Posterior vena cava (tissue), 2 donors: ENCODE results near the gene PER3. TPM values are rescaled to one million over a fixed set of nuclear protein-coding genes. Genes with fewer than 3 reads are reported as not detected.
"Not testable (repeated sequence)": the region's sequence is repeated elsewhere in the genome, so short reads cannot be mapped to it uniquely, and the experiment has no call there.

Experiments used
- DNase-seq: peaks from one replicate; pipeline ENCODE4 v3.0.0-alpha.2; 2020; ENCODE audit warnings: low spot score
- intact Hi-C, 2 donors: fragments of 100-400 bp; cut with DNase I; formaldehyde crosslinking; loops; one replicate each; pipeline versions ENCODE4 v1.14.1 to v1.14.2; 2022 to 2023
- total RNA-seq, 2 donors: library from RNA; stranded (reverse); fragmentation: NEBNext Ultra II Directional; extraction: Animal tissue kit (Norgen Biotek cat#: 25700); gene quantifications; one replicate each; pipeline ENCODE4 v1.2.1, GENCODE V29; 2021
- donor health status: DM: yes; HTN: yes; CAD: no.
- donor health status: DM: yes; HTN: yes; CAD: no.

PER3 gene
- total RNA-seq, 2 donors from 2014 or later, result 11.3 to 19.0 TPM

GRCh38 chr1:7771823-7772299, 12.2 kb upstream of the PER3 start:
- intact Hi-C loops, result no loop called here
- no peak for DNase-seq

- DNase-seq, result no peak
- intact Hi-C loops, result no loop called here
Measured at GRCh38 chr1:7777591-7777990, 6.5 kb upstream of the PER3 start.

- no peak for DNase-seq
- intact Hi-C loops, result no loop called here
Measured at GRCh38 chr1:7778133-7778628, 5.9 kb upstream of the PER3 start.

- no peak for DNase-seq
- intact Hi-C loops, result loop anchor here in 1 of 2 donors (5.0 kb wide), 1 partner anchor 1789 kb away; the partner anchor contains the start of gene NPHP4
Measured at GRCh38 chr1:7780976-7781375, 3.1 kb upstream of the PER3 start.

- no peak for DNase-seq
- intact Hi-C loops, result loop anchor here in 1 of 2 donors (5.0 kb wide), 1 partner anchor 1789 kb away; the partner anchor contains the start of gene NPHP4
Measured at GRCh38 chr1:7781501-7781900, 2.6 kb upstream of the PER3 start.

- no peak for DNase-seq
- intact Hi-C loops, result loop anchor here in 1 of 2 donors (5.0 kb wide), 1 partner anchor 1790 kb away; the partner anchor contains the start of gene NPHP4
Measured at GRCh38 chr1:7781923-7782495, 2.1 kb upstream of the PER3 start.

- DNase-seq, result peak; percentile 90
- intact Hi-C loops, result loop anchor here in 1 of 2 donors (5.0 kb wide), 1 partner anchor 1791 kb away; the partner anchor contains the start of gene NPHP4
Measured at GRCh38 chr1:7783178-7783711, 846 bp upstream of the PER3 start.

DNA sequence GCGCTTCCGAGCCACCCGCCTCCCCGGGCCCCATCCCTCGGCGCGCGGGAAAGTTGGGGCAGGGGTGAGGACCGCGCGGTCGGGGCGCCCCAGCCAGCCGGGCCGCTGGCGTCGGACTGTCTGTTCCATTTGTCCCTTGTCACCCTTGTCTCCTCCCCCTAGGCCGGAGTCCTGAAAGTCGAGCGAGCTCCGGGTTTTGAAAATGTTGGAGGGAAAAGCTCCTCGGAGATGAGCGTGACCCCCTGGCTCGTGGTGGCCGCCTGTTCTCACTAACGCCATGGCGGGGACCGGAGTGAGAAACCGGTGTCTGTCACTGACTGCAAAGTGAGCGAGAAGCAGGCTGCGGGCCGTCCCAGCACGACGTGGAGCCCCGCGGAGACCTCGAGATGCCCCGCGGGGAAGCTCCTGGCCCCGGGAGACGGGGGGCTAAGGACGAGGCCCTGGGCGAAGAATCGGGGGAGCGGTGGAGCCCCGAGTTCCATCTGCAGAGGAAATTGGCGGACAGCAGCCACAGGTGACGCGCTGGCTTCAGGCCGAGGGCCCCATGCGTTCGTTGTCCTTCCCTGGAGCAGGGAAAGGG, 491 bp downstream of the PER3 start:
- intact Hi-C loops, result loop anchor here in 1 of 2 donors (5.0 kb wide), 1 partner anchor 1792 kb away; the partner anchor contains the start of gene NPHP4
- peak; percentile 83 for DNase-seq

- no peak for DNase-seq
- intact Hi-C loops, result no loop called here
Measured at GRCh38 chr1:7785108-7785507, 1.0 kb downstream of the PER3 start.

- no peak for DNase-seq
- intact Hi-C loops, result no loop called here
Measured at GRCh38 chr1:7786795-7787194, 2.7 kb downstream of the PER3 start.

DNA sequence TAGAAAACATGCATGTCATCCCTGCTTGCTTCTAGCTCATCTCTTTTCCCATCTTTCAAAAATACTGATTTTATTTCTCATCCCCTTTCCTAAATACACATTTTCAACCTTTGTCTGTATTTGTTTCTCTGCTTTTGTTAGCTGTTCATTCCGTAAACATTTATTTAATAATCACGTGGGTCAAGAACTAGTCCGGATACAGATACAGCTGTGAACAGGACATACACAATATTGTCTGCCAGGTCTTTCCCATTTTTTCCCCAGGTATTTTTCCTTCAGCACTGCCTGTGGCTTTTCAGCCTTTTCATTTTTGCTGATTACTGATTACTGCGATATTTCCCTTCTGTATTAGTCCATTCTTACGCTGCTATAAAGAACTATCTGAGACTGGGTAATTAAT, 5.7 kb downstream of the PER3 start:
- DNase-seq, result no peak
- intact Hi-C loops, result no loop called here

DNA sequence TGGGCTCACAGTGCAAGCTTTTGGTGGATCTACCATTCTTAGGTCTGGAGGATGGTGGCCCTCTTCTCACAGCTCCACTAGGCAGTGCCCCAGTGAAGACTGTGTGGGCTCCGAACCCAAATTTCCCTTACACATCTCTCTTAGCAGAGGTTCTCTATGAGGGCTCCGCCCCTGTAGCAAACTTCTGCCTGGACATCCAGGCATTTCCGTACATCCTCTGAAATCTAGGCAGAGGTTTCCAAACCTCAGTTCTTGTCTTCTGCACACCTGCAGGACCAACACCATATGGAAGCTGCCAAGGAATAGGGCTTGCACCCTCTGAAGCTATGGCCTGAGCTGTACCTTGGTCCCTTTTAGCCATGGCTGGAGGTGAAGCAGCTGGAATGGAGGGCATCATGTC, 6.9 kb downstream of the PER3 start:
- intact Hi-C loops, DNase-seq: not testable (repeated sequence)

DNA sequence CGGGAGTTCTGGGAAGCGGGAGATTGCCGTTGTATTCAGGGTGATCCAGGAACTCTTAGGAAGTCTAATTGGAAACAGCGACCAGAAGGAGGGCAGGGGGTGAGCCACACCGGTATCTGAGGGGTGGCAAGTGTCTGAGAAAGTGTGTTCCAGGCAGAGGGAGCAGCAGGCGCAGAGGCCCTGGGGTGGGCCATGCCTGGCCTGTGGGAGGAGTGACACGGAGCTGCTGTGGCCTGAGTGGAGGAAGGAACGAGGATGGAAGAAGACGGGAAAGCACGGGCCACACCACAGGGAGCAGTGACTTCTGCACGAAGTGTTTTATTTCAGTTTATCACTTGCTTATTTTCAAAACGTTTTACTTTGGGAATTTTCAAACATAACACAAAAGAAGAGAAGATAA, 11.3 kb downstream of the PER3 start:
- intact Hi-C loops, result no loop called here
- no peak for DNase-seq

DNA sequence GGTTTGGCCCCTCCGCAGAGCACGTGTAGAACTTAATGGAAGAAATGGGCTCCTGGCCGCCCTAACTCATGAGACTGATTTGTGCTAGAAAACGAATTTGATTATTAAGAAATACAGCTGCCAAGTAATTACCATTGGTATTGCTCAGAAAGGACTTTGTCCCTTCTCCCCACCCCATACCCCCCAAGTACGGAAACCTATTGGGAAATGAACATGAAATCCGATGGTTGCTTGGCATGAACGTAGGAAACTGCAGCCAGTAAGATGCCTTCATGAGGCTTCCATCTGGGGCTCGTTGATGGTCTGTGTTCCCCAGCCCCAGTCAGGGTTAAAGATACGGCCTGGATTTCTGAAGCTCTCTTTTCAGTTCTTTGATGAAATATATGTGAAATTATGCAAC, 21.4 kb downstream of the PER3 start:
- no peak for DNase-seq
- intact Hi-C loops, result loop anchor here in 1 of 2 donors (10.0 kb wide), 1 partner anchor 99 kb away; no protein-coding TSS in a partner anchor

- intact Hi-C loops, result loop anchor here in 1 of 2 donors (10.0 kb wide), 1 partner anchor 96 kb away; no protein-coding TSS in a partner anchor
- DNase-seq, result no peak
Measured at GRCh38 chr1:7808253-7808844, 24.3 kb downstream of the PER3 start.

DNA sequence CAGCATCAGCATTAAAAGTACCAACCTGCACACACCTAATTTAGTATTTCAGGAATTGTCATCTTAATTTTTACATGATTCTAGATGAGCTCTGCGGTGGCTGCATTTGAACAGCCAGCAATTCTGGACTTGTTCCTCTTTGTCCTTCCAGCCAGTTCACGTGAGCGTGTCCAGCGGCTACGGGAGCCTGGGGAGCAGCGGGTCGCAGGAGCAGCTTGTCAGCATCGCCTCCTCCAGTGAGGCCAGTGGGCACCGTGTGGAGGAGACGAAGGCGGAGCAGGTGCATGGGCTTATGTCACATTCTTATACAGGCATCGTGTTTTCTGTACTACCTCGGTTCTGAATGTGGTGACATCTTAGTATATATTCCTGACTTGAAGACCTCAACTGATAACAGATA, 25.7 kb downstream of the PER3 start:
- intact Hi-C loops, result loop anchor here (10.0 kb wide), 2 partner anchors 85 to 95 kb away; no protein-coding TSS in a partner anchor
- no peak for DNase-seq

GRCh38 chr1:7810395-7810794, 26.3 kb downstream of the PER3 start:
- intact Hi-C loops, result loop anchor here in 1 of 2 donors (10.0 kb wide), 1 partner anchor 84 kb away; no protein-coding TSS in a partner anchor
- DNase-seq, result no peak

- intact Hi-C loops, result loop anchor here in 1 of 2 donors (10.0 kb wide), 1 partner anchor 83 kb away; no protein-coding TSS in a partner anchor
- DNase-seq, result no peak
Measured at GRCh38 chr1:7811476-7811875, 27.4 kb downstream of the PER3 start.

DNA sequence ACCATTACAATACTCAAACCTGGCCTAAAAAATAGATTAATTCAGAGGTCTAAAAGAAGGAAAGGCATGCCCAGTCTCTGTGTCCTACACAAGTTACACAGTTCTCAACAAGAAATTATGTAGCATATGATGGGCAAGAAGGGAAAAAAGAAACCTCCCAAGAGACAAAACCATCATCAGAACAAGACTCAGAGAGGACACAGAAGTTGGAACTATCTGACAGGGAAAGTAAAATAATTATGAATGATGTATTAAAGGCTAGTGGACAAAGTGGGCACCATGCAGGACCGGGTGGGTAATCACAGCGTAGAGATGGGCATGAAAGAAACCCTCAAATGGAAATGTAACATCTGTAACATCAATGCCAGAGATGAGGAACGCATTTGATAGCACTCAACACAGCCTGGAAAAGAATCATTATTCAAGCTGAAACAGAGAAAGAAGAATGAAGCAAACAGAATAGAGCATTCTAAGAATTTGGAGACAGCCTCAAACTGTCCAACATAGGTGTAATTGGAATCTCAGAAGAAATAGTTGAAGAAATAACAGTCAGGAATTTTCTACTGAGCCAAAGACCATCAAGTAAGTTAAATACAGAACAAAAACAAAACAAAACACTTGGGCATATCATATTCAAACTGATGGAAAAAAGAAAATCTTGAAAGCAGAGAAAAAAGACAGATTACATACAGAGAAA, 29.7 kb downstream of the PER3 start:
- intact Hi-C loops, result loop anchor here in 1 of 2 donors (10.0 kb wide), 1 partner anchor 81 kb away; no protein-coding TSS in a partner anchor
- no peak for DNase-seq
